Measurements from ENCODE around the gene RBM8A.

The RBM8A gene

GRCh38 chr1:145912128-145912641 lies 15.1 kb downstream of the RBM8A start:
- Histone ChIP-seq H3K79me2 (ENCODE audit: insufficient read depth, low read length) (no peaks in the 10 kb centered on the region), H3K36me3 (ENCODE audit: insufficient read depth, low read length) (peaks cover 33% of the 10 kb centered on the region), H3F3A (ENCODE audit: insufficient read depth, low read length) (no peaks in the 10 kb centered on the region; the same call in 1 of the 2 replicates), H3K4me1 (ENCODE audit: insufficient read depth, low read length, severe bottlenecking) (peaks cover 1% of the 10 kb centered on the region), H3K27me3 (ENCODE audit: insufficient read depth, low read length) (no peaks in the 10 kb centered on the region), H3K9me2 (ENCODE audit: low read depth, low read length) (no peaks in the 10 kb centered on the region), H3K27ac (ENCODE audit: low read depth, low read length, poor library complexity, severe bottlenecking) (no peak overlapping the region), H2AFZ (ENCODE audit: low read length) (no peak overlapping the region), H4K20me1 (ENCODE audit: insufficient read depth, low read length) (no peaks in the 10 kb centered on the region), H3K9ac (ENCODE audit: low read length) (no peak overlapping the region), H3K9me3 (ENCODE audit: low read length) (no peaks in the 10 kb centered on the region), H3K4me2 (ENCODE audit: low read length) (no peak overlapping the region), H3K4me3 (ENCODE audit: low read depth, low read length, poor library complexity, severe bottlenecking) (no peak overlapping the region)
- no peak for TF ChIP-seq EZH2 (IDR thresholded peaks at IDR 0.05; ENCODE audit: borderline replicate concordance, low read length)
- TF ChIP-seq, protein P1, sequence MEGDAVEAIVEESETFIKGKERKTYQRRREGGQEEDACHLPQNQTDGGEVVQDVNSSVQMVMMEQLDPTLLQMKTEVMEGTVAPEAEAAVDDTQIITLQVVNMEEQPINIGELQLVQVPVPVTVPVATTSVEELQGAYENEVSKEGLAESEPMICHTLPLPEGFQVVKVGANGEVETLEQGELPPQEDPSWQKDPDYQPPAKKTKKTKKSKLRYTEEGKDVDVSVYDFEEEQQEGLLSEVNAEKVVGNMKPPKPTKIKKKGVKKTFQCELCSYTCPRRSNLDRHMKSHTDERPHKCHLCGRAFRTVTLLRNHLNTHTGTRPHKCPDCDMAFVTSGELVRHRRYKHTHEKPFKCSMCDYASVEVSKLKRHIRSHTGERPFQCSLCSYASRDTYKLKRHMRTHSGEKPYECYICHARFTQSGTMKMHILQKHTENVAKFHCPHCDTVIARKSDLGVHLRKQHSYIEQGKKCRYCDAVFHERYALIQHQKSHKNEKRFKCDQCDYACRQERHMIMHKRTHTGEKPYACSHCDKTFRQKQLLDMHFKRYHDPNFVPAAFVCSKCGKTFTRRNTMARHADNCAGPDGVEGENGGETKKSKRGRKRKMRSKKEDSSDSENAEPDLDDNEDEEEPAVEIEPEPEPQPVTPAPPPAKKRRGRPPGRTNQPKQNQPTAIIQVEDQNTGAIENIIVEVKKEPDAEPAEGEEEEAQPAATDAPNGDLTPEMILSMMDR (IDR thresholded peaks at IDR 0.05; ENCODE audit: low read length) = no peak

DNA sequence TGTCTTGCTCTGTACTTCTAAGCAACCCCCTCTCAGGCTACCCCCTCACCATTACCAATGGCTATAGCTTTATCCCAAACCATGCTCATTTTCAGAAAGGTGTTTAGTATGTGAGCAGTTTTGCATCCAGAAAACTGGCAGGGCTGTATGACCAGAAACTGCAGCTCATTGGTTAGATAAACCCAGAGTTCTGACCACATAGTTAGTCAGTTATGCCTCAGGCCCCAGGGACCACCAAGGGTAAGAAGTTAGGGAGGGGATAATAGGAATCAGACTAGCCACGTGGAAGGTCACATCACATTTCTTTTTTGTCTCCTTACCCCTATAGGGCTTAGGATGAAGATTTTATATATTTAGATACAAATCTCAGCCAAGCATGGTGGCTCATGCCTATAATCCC lies 18.6 kb downstream of the RBM8A start:
- H3K79me2 ChIP-seq (ENCODE audit: insufficient read depth, low read length) = no peaks in the 10 kb centered on the region
- H3K4me3 ChIP-seq (ENCODE audit: low read depth, low read length, poor library complexity, severe bottlenecking) = no peak overlapping the region
- H3K27ac ChIP-seq (ENCODE audit: low read depth, low read length, poor library complexity, severe bottlenecking) = no peak overlapping the region
- H3K36me3 ChIP-seq (ENCODE audit: insufficient read depth, low read length) = peaks cover 16% of the 10 kb centered on the region; the same call in 1 of the 2 replicates
- H3K9me2 ChIP-seq (ENCODE audit: low read depth, low read length) = no peaks in the 10 kb centered on the region
- no peaks in the 10 kb centered on the region for H4K20me1 ChIP-seq (ENCODE audit: insufficient read depth, low read length)
- no peak overlapping the region for H3K9ac ChIP-seq (ENCODE audit: low read length)
- H3K9me3 ChIP-seq (ENCODE audit: low read length) = no peaks in the 10 kb centered on the region
- no peaks in the 10 kb centered on the region for H3K27me3 ChIP-seq (ENCODE audit: insufficient read depth, low read length)
- H3F3A ChIP-seq (ENCODE audit: insufficient read depth, low read length) = no peaks in the 10 kb centered on the region; the same call in 1 of the 2 replicates
- no peak overlapping the region for H2AFZ ChIP-seq (ENCODE audit: low read length)
- H3K4me2 ChIP-seq (ENCODE audit: low read length) = no peak overlapping the region
- H3K4me1 ChIP-seq (ENCODE audit: insufficient read depth, low read length, severe bottlenecking) = no peaks in the 10 kb centered on the region
- TF ChIP-seq, protein P1 (IDR thresholded peaks at IDR 0.05; ENCODE audit: low read length) = no peak
- no peak for TF ChIP-seq EZH2 (IDR thresholded peaks at IDR 0.05; ENCODE audit: borderline replicate concordance, low read length)

DNA sequence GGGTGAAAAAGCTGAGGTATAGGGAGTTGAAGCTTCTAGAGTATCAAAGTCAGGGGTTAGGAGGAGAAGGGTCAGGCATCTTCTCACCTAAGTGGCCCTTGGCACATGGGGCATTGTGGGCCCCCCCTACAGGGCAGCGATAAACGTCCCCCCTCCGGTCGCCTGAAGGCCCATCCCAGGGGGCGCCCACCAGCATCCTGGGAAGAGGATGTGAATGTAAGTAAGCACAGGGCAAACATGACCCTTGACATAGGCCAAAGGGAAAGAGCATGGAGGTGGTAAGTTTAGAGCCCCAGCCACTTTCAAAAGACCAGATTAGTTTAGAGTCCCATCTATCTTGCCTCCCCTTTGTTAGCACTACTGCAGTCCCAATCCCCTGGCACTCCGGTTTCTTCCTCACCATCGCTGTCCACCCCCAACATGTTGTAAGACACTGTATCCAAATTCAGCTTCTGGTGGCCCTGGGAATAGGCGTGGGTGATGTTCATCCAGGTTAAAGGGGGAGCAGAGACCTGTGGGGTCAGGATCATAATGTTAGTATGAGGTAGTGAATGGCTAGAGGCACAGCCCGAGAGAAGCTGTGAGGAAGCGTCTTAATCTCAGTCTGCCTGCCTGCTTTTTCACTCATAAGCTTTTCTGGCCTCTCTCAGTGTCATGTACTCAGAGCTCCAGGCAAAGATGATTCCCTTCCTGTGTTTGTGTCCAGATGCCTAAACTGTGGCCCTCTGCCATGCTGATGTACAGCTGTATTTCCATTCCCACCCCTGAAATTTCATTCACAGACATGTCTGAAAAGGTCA lies 20.1 kb downstream of the RBM8A start:
- no peaks in the 10 kb centered on the region for H3K9me2 ChIP-seq (ENCODE audit: low read depth, low read length)
- no peaks in the 10 kb centered on the region for H4K20me1 ChIP-seq (ENCODE audit: insufficient read depth, low read length)
- H3K4me1 ChIP-seq (ENCODE audit: insufficient read depth, low read length, severe bottlenecking) = no peaks in the 10 kb centered on the region
- H3K4me3 ChIP-seq (ENCODE audit: low read depth, low read length, poor library complexity, severe bottlenecking) = no peak overlapping the region
- H3K9me3 ChIP-seq (ENCODE audit: low read length) = no peaks in the 10 kb centered on the region
- no peak overlapping the region for H3K27ac ChIP-seq (ENCODE audit: low read depth, low read length, poor library complexity, severe bottlenecking)
- no peak overlapping the region for H3K9ac ChIP-seq (ENCODE audit: low read length)
- peaks cover 16% of the 10 kb centered on the region; the same call in 1 of the 2 replicates for H3K36me3 ChIP-seq (ENCODE audit: insufficient read depth, low read length)
- H3K27me3 ChIP-seq (ENCODE audit: insufficient read depth, low read length) = no peaks in the 10 kb centered on the region
- TF ChIP-seq, protein P1 (IDR thresholded peaks at IDR 0.05; ENCODE audit: low read length) = no peak
- TF ChIP-seq EZH2 (IDR thresholded peaks at IDR 0.05; ENCODE audit: borderline replicate concordance, low read length) = no peak
- H3K79me2 ChIP-seq (ENCODE audit: insufficient read depth, low read length) = no peaks in the 10 kb centered on the region
- H3F3A ChIP-seq (ENCODE audit: insufficient read depth, low read length) = no peaks in the 10 kb centered on the region; the same call in 1 of the 2 replicates
- H2AFZ ChIP-seq (ENCODE audit: low read length) = no peak overlapping the region
- no peak overlapping the region for H3K4me2 ChIP-seq (ENCODE audit: low read length)

All from OCI-LY1 (cell line).